Tongue (tissue), 2 donors: ENCODE results near the gene B3GNT4. TPM values are rescaled to one million over a fixed set of nuclear protein-coding genes. Genes with fewer than 3 reads are reported as not detected.
"Not testable (repeated sequence)": the region's sequence is repeated elsewhere in the genome, so short reads cannot be mapped to it uniquely, and the experiment has no call there.

Source experiments
- DNase-seq: peaks from one replicate; pipeline ENCODE4 v3.0.0-alpha.2; 2015
- total RNA-seq: library from RNA; depleted of rRNA; stranded (reverse); fragments of >200 nt; gene quantifications from one replicate; pipeline ENCODE4 v1.2.3, GENCODE V29; 2014

The B3GNT4 gene
- total RNA-seq, 1 donor from 2014 or later, result 0.41 TPM

DNA sequence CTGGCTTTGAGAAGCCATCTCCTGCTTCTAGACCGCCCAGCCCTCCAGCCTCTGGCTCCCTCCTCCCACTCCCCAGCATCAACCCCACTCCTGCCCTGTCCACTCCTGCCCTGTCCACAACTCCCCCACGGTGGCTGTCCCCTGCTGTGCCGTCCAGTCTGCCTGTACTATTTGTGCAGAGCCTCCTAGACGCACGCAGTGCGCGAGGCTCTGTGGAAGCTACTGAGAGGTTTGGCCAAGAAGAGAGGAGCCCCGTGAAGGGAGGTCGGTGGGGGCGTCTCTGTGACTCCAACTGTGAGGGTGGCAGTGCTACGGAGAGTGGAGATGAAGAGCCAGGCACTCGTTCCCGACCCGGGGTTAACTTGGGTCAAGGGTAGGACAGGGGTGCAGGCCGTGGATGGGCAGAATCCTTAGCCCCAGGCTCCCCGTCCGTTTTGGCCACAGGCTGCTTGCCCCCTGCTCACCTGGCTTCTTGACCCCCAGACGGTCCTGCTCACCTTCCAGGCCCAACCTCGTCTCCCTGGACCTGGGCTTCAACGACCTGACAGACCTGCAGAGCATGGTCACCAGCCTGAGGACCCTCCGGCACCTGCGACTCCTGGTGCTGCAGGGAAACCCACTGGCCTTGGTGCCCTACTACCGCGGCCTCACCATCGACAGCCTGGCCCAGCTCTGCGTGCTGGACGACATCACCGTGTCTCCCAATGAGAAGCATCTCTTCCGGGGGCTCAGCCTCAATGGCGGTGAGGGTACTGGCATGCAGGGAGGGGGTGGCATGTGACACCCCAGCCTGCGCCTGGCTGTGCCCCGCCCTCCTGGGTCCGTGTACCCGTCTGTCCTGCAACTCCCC lies 13.7 kb upstream of the B3GNT4 start:
- DNase-seq, result no peak

GRCh38 chr12:122190842-122191668 lies 12.5 kb upstream of the B3GNT4 start:
- peak; percentile 52 for DNase-seq

DNA sequence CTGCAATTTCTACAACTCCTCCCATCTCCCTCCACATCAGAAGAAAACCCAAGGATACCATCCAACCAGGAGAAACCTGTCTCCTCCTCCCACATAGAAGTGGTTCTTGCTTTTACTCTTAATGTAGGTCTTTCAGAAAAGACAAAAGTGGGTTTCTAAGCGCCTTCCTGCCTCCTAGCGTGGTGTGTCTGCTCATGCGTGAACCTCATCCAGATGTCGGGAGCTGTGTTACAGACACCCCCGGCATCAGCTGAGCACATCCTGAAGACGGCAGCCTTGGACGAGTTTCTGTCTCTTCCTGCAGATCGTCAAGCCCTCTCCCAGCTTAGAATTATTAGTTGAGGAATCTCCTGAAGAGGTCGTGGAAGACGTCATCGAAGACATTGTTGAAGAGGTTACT lies 11.1 kb upstream of the B3GNT4 start:
- no peak for DNase-seq

DNA sequence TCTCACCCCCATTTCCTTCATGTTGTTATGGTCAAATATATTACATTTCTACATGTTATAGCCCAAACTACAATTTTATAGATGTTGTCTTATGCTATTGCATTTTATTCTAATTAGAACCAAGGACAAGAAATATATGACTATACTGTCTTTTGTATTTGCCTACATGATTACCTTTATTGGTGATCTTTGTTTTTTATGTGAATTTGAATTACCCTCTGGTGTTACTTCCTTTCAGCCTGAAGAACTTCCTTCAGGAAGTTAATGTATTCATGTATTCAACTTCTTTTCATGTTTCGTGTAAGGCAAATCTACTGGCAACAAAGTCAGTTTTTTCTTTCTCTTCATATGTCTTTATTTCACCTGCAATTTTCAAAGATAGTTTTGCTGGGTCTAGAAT lies 8.7 kb upstream of the B3GNT4 start:
- DNase-seq, result no peak

GRCh38 chr12:122195405-122195804 lies 8.1 kb upstream of the B3GNT4 start:
- DNase-seq, result no peak

DNA sequence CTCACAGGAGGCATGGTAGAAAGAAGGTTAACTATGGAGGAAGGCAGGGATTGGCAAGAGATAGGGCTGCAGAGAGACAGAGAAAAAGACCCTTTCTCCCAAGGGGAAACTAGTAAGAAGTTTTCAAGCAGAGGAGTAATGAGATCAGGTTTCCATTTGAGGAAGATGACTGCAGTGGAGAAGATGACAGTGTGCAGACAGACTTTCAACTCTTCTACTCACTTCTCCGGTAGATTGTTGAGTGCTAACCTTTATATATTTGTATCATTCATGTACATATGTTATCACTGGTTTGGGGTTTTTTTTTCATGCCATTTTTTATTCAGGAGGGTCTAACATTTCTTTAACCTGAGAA lies 5.9 kb upstream of the B3GNT4 start:
- no peak for DNase-seq

GRCh38 chr12:122199484-122200355 lies 3.8 kb upstream of the B3GNT4 start:
- no peak for DNase-seq

DNA sequence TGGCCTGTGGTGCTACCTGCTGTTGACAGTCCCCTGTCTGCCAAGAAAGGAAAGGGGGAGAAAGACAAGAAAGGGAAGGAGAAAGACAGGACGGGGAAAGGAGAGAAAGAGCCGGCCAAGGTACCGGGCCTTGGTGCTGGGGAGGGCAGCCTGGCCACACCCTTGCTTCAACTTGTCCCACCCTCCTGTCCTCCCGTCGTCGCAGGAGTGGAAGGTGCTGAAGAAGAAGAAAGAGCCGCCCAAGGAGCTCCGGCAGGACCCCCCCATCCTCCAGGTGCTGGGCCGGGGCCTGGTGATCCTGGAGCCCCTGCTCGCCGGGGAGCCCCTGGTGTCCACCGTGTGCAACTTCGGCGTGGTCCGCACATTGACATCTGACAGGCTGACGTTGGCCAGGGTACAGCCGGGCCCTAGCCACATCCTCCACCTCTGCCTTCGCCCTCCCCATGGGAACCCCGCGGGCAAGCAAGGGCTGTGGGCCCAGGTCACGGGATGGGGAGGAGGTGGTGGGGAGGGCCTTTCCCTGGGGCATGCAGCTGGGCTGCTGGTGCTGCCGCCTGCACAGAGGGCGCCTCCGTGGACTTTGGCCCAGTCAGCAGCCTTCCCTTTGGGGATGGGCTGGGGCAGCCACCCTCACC lies 2.9 kb upstream of the B3GNT4 start:
- DNase-seq, result no peak

GRCh38 chr12:122201381-122201780 lies 2.1 kb upstream of the B3GNT4 start:
- no peak for DNase-seq

DNA sequence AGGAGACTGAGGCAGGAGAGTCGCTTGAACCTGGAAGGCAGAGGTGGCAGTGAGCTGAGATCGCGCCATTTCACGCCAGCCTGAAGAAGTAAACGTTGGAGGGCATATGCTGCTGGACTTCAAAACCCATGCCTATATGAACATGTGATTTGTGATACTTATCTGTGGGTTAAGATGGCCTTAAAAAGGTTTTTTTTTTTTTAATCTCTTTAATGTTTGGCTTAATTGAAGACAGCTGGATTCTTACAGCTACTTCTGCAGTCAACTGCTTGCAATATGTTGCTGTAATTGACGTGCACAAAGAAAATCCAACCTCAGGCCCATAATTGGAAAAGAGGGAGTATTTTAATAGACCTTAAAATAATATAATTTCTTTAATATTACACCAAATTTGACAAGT lies 1.5 kb upstream of the B3GNT4 start:
- DNase-seq, result no peak

GRCh38 chr12:122202811-122203210 lies 698 bp upstream of the B3GNT4 start:
- DNase-seq, result not testable (repeated sequence)

GRCh38 chr12:122204167-122205052 lies 901 bp downstream of the B3GNT4 start:
- no peak for DNase-seq

DNA sequence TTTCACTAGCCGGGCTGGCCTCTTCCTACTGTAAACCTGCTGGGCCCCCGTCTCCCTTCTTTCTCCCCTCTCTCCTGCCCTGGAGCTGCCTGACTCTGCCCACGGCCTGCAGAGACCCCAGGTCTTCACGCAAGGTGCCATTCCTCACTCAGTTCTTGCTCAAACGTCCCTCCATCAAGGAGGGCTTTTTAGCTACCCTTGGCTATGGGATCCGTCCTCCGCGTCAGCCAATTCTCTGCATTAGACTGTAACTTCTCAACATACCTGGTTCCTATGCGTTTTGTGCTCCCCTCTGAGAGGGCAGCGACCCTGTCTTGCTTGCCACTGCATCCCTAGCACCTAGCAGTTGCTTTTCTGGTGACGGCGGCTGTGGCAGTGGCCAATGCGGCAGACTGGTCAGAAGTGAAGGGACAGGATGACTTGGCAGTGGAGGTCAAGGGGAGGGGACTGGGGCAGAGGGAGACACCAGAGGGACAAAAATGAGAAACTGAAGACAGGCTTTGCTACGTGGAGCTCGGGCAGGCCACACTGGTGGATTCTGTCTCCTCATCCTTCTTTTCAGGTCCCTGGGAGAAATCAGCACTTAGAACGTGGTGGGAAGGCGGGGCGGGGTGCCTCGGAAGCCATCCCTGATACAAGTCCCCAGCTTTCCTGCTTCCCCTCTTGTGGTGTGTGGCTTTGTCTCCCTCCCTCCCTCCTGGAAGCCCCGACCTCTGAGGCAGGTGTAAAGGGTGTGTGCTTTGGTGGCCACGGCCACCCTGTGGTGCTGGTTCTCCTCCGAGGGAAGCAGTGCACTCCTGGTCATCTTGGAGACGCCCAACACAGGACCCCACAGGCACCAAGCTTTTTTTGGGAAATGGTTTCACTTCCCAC lies 1.8 kb downstream of the B3GNT4 start:
- DNase-seq, result no peak

GRCh38 chr12:122206111-122206881 lies 2.8 kb downstream of the B3GNT4 start:
- DNase-seq, result no peak

- no peak for DNase-seq
These were observed 3.5 kb downstream of the B3GNT4 start for GRCh38 chr12:122206976-122207375.

GRCh38 chr12:122207391-122207790 lies 3.9 kb downstream of the B3GNT4 start:
- no peak for DNase-seq

GRCh38 chr12:122208073-122208820 lies 4.7 kb downstream of the B3GNT4 start:
- DNase-seq, result no peak

DNA sequence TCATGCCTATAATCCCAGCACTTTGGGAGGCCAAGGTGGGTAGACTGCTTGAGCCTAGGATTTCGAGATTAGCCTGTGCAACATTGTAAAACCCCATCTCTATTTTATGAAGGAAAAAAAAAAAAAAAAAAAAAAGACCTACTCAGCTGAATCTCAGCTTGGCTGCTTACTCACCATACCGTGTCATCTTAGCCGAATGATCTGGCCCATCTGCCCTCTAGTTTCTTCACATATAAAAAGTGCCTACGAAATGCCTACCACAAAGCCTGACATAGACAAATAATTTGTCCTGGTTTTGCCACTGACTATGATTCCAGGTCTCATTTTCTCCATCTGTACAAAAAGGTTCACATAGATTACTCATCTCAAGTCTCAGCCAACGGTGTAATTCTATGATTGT lies 12.3 kb downstream of the B3GNT4 start:
- no peak for DNase-seq
